Endodermal cell (in vitro differentiated cells): ENCODE results near the gene STAM. TPM values are rescaled to one million over a fixed set of nuclear protein-coding genes. Genes with fewer than 3 reads are reported as not detected.

ENCODE experiments used
- DNase-seq: peaks from one replicate; pipeline ENCODE4 v3.0.0-alpha.2; 2017
- H3K27ac ChIP-seq: 2 replicates; pipeline ENCODE4 v1.5.1; 2013; ENCODE audit warnings: mild to moderate bottlenecking, low read depth, low read length, moderate library complexity
- H3K27me3 ChIP-seq: 2 replicates; pipeline ENCODE4 v1.6.1; 2013; ENCODE audit warnings: mild to moderate bottlenecking, low read length, moderate library complexity; ENCODE audit not compliant: insufficient read depth, control insufficient read depth, poor library complexity, severe bottlenecking
- H3K36me3 ChIP-seq: 2 replicates; pipeline ENCODE4 v1.7.0; 2013; ENCODE audit warnings: mild to moderate bottlenecking, low read length, moderate library complexity; ENCODE audit not compliant: control insufficient read depth, insufficient read depth
- H3K4me1 ChIP-seq: one replicate; pipeline ENCODE4 v1.7.0; 2013; ENCODE audit warnings: low read length; ENCODE audit not compliant: control insufficient read depth, insufficient read depth
- H3K4me3 ChIP-seq: 2 replicates; pipeline ENCODE4 v1.5.1; 2013; ENCODE audit warnings: mild to moderate bottlenecking, low read length, moderate library complexity
- H3K9ac ChIP-seq: 2 replicates; pipeline ENCODE4 v1.6.1; 2013; ENCODE audit warnings: mild to moderate bottlenecking, low read length, moderate library complexity; ENCODE audit not compliant: poor library complexity, severe bottlenecking; ENCODE audit errors: extremely low read depth
- H3K9me3 ChIP-seq: 2 replicates; pipeline ENCODE4 v1.6.1; 2013; ENCODE audit warnings: mild to moderate bottlenecking, low read length, moderate library complexity; ENCODE audit not compliant: control insufficient read depth
- H3K27ac Mint-ChIP-seq: 2 replicates; pipeline ENCODE4 v1.8.0; 2020; ENCODE audit warnings: mixed read lengths
- H3K27me3 Mint-ChIP-seq: 2 replicates; pipeline ENCODE4 v1.8.0; 2021; ENCODE audit warnings: mild to moderate bottlenecking, mixed read lengths; ENCODE audit not compliant: insufficient read depth
- H3K36me3 Mint-ChIP-seq: 2 replicates; pipeline ENCODE4 v1.8.0; 2020; ENCODE audit warnings: low read depth, mixed read lengths
- H3K4me1 Mint-ChIP-seq: 2 replicates; pipeline ENCODE4 v1.8.0; 2020; ENCODE audit warnings: mixed read lengths
- H3K4me3 Mint-ChIP-seq: 2 replicates; pipeline ENCODE4 v1.8.0; 2020; ENCODE audit warnings: mild to moderate bottlenecking, moderate library complexity, mixed read lengths
- H3K9me3 Mint-ChIP-seq: 2 replicates; pipeline ENCODE4 v1.8.0; 2020; ENCODE audit warnings: mild to moderate bottlenecking, mixed read lengths
- WGBS, 2 experiments: methylation state at CpG; one replicate each; pipeline versions ENCODE4 v1.1.5 to v1.1.7; 2013; ENCODE audit warnings: missing lambda C conversion rate in 2 of 2, mixed read lengths in 1 of 2; ENCODE audit not compliant: insufficient coverage in 1 of 2, insufficient read length in 1 of 2; 5-methylcytosine and 5-hydroxymethylcytosine counted together
- total RNA-seq, 2 donors: library from RNA; stranded (reverse); fragmentation: NEBNext Ultra II Directional in 1 of 2; extraction: Animal tissue kit (Norgen Biotek cat#: 25700) in 1 of 2; gene quantifications; 2 replicates in 1 of 2; 3 replicates in 1 of 2; pipeline ENCODE4 v1.2.1, GENCODE V29; 2021
- TF ChIP-seq, protein P1 (sequence below): fragments of 200-600 bp; sonication (generic); conservative IDR thresholded peaks from 2 replicates; pipeline ENCODE4 v1.5.0; 2021; ENCODE audit warnings: antibody characterized with exemption, mild to moderate bottlenecking

Gene STAM
- total RNA-seq, 2 donors from 2014 or later: 26.7 to 30.0 TPM

DNA sequence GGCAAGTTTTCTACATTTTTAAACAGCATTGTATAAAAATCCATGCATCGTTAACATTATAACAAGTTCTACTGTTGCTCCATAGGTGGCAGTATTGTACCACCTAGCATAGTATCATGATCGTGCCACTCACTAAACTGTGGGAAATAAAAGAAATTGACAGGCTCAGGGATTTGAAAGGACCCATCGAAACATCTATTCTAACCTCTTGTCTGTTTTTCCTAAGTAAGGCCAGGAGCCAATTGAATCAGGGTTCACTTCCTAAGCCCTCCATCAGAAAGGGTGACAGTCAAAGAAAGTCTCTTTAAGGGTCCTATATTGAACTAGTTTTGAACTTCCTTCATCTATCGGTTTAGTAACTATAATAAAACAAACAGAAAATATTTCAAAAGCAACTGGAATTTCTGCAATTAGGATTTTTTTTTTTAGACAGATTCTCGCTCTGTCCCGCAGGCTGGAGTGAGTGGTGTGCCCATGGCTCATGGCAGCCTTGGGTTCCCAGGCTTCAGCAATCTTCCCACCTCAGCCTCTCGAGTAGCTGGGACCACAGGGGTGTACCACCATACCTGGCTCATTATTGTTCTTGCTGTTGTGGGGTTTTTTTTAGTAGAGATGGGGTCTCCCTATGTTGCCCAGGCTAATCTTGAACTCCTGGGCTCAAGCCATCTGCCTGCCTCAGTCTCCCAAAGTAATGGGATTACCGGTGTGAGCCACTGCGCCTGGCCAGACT is 36.2 kb upstream of the STAM start:
- Histone ChIP-seq H3K27me3 (no peaks in the 10 kb centered on the region), H3K27ac (no peak overlapping the region), H3K9me3 (no peaks in the 10 kb centered on the region), H3K9ac (no peak overlapping the region), H3K36me3 (peaks cover 30% of the 10 kb centered on the region), H3K4me1 (no peaks in the 10 kb centered on the region), H3K4me3 (no peak overlapping the region)
- Mint-ChIP-seq H3K4me1 (no peaks in the 10 kb centered on the region), H3K4me3 (no peak overlapping the region), H3K36me3 (peaks cover 11% of the 10 kb centered on the region), H3K9me3 (no peaks in the 10 kb centered on the region), H3K27ac (no peak overlapping the region), H3K27me3 (no peaks in the 10 kb centered on the region)
- DNase-seq: peak; percentile 45
- WGBS, 2 experiments: 73 to 75% methylated on average over 9 of the region's 9 CpGs
- TF ChIP-seq, protein P1, sequence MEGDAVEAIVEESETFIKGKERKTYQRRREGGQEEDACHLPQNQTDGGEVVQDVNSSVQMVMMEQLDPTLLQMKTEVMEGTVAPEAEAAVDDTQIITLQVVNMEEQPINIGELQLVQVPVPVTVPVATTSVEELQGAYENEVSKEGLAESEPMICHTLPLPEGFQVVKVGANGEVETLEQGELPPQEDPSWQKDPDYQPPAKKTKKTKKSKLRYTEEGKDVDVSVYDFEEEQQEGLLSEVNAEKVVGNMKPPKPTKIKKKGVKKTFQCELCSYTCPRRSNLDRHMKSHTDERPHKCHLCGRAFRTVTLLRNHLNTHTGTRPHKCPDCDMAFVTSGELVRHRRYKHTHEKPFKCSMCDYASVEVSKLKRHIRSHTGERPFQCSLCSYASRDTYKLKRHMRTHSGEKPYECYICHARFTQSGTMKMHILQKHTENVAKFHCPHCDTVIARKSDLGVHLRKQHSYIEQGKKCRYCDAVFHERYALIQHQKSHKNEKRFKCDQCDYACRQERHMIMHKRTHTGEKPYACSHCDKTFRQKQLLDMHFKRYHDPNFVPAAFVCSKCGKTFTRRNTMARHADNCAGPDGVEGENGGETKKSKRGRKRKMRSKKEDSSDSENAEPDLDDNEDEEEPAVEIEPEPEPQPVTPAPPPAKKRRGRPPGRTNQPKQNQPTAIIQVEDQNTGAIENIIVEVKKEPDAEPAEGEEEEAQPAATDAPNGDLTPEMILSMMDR: peak; percentile 90

DNA sequence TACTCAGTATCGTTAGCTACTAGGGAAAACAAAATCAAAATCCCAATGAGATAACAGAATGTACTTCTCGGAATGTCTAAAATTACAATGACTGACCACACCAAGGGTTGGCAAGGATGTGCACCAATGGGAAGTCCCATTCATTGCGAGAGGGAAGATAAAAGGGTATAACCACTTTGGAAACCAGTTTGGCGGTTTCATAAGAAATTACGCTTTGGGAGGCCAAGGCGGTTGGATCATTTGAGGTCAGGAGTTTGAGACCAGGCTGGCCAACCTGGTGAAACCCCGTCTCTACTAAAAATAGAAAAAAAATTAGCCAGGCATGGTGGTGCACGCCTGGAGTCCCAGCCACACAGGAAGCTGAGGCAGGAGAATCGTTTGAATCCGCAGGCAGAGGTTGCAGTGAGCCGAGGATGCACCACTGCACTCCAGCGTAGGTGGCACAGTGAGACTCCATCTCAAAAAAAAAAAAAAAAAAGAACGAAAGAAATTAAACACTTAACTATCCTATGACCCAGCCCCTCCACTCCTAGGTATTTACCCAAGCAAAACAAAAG is 34.4 kb upstream of the STAM start:
- H3K4me3 Mint-ChIP-seq: no peak overlapping the region
- WGBS, 2 experiments: 94% methylated on average over 8 to 12 of the region's 13 CpGs
- H3K36me3 ChIP-seq: peaks cover 28% of the 10 kb centered on the region
- no peak overlapping the region for H3K27ac Mint-ChIP-seq
- H3K9me3 ChIP-seq: no peaks in the 10 kb centered on the region
- no peaks in the 10 kb centered on the region for H3K27me3 ChIP-seq
- H3K27ac ChIP-seq: no peak overlapping the region
- no peaks in the 10 kb centered on the region for H3K9me3 Mint-ChIP-seq
- H3K9ac ChIP-seq: no peak overlapping the region
- no peak for DNase-seq
- no peaks in the 10 kb centered on the region for H3K4me1 Mint-ChIP-seq
- peaks cover 15% of the 10 kb centered on the region for H3K36me3 Mint-ChIP-seq
- H3K27me3 Mint-ChIP-seq: no peaks in the 10 kb centered on the region
- H3K4me3 ChIP-seq: no peak overlapping the region
- H3K4me1 ChIP-seq: no peaks in the 10 kb centered on the region
- TF ChIP-seq, protein P1: no peak

- 2 to 8% methylated on average over 12 to 48 of the region's 48 CpGs for WGBS, 2 experiments
- H3K4me3 ChIP-seq: peak overlapping the region; percentile 98
- H3K9me3 ChIP-seq: no peaks in the 10 kb centered on the region
- TF ChIP-seq, protein P1: no peak
- Mint-ChIP-seq H3K27me3 (peaks cover 12% of the 10 kb centered on the region), H3K9me3 (no peaks in the 10 kb centered on the region), H3K36me3 (peaks cover 12% of the 10 kb centered on the region), H3K27ac (no peak overlapping the region), H3K4me3 (peak overlapping the region; percentile 73), H3K4me1 (peaks cover 3% of the 10 kb centered on the region)
- peak; percentile 92 for DNase-seq
- H3K9ac ChIP-seq: peak overlapping the region; percentile 86
- no peak overlapping the region for H3K27ac ChIP-seq
- no peaks in the 10 kb centered on the region for H3K27me3 ChIP-seq
- H3K4me1 ChIP-seq: no peaks in the 10 kb centered on the region
- peaks cover 24% of the 10 kb centered on the region for H3K36me3 ChIP-seq
Measured at GRCh38 chr10:17616403-17617030, 27.4 kb upstream of the STAM start.
